RWPE2 (cell line): ENCODE measurements around the gene L3MBTL4.

Source experiments
- ATAC-seq: fragments of 200-7000 bp; cut with Tn5 transposase; 3 replicates; pipeline ENCODE4 v1.9.1; 2021; ENCODE audit warnings: low read depth
- DNase-seq: peaks from one replicate; pipeline ENCODE4 v3.0.0-alpha.2; 2020; ENCODE audit warnings: low spot score
- H3K27ac ChIP-seq: fragments of 450-650 bp; 2 replicates; pipeline ENCODE4 v1.5.1; 2017; ENCODE audit warnings: mild to moderate bottlenecking; ENCODE audit not compliant: poor library complexity, severe bottlenecking
- H3K27me3 ChIP-seq: fragments of 250-450 bp; sonication (Bioruptor Pico); 2 replicates; pipeline ENCODE4 v1.5.1; 2021; ENCODE audit warnings: mild to moderate bottlenecking, moderate library complexity; ENCODE audit not compliant: insufficient read depth, poor library complexity, severe bottlenecking
- H3K36me3 ChIP-seq: fragments of 250-450 bp; sonication (Bioruptor Pico); 2 replicates; pipeline ENCODE4 v1.5.1; 2020; ENCODE audit warnings: low read depth, mild to moderate bottlenecking, moderate library complexity
- H3K4me1 ChIP-seq: fragments of 250-450 bp; sonication (Bioruptor Pico); 2 replicates; pipeline ENCODE4 v1.5.1; 2021; ENCODE audit warnings: mild to moderate bottlenecking, moderate library complexity; ENCODE audit not compliant: insufficient read depth, poor library complexity, severe bottlenecking
- H3K4me3 ChIP-seq: fragments of 250-450 bp; sonication (Bioruptor Pico); 2 replicates; pipeline ENCODE4 v1.5.1; 2021; ENCODE audit warnings: mild to moderate bottlenecking, moderate library complexity; ENCODE audit not compliant: severe bottlenecking
- H3K9me3 ChIP-seq: fragments of 250-450 bp; sonication (Bioruptor Pico); 2 replicates; pipeline ENCODE4 v1.5.1; 2021; ENCODE audit warnings: mild to moderate bottlenecking, moderate library complexity; ENCODE audit not compliant: severe bottlenecking
- CTCF ChIP-seq: fragments of 450-650 bp; IDR thresholded peaks from one replicate; pipeline ENCODE4 v1.5.1; 2017; ENCODE audit warnings: mild to moderate bottlenecking, moderate library complexity; ENCODE audit not compliant: poor library complexity, severe bottlenecking

L3MBTL4 gene

GRCh38 chr18:6004683-6005082 is 410.0 kb downstream of the L3MBTL4 start:
- Histone ChIP-seq H3K9me3 (no peaks in the 10 kb centered on the region), H3K27me3 (no peaks in the 10 kb centered on the region), H3K4me3 (no peak overlapping the region), H3K36me3 (no peaks in the 10 kb centered on the region), H3K4me1 (no peaks in the 10 kb centered on the region), H3K27ac (no peak overlapping the region)
- no peak for TF ChIP-seq CTCF
- DNase-seq, result no peak
- no peak for ATAC-seq

- no peak overlapping the region for H3K27ac ChIP-seq
- H3K36me3 ChIP-seq, result no peaks in the 10 kb centered on the region
- no peaks in the 10 kb centered on the region for H3K4me1 ChIP-seq
- DNase-seq (no peak), ATAC-seq (no peak)
- no peak for TF ChIP-seq CTCF
- H3K4me3 ChIP-seq, result no peak overlapping the region
- H3K9me3 ChIP-seq, result no peaks in the 10 kb centered on the region
- no peaks in the 10 kb centered on the region for H3K27me3 ChIP-seq
Observed at GRCh38 chr18:6004119-6004518, 410.6 kb downstream of the L3MBTL4 start.

GRCh38 chr18:6001867-6002266 is 412.8 kb downstream of the L3MBTL4 start:
- H3K27ac ChIP-seq, result no peak overlapping the region
- no peaks in the 10 kb centered on the region for H3K36me3 ChIP-seq
- TF ChIP-seq CTCF, result no peak
- no peak for DNase-seq
- no peak overlapping the region for H3K4me3 ChIP-seq
- H3K4me1 ChIP-seq, result no peaks in the 10 kb centered on the region
- no peak for ATAC-seq
- no peaks in the 10 kb centered on the region for H3K9me3 ChIP-seq
- H3K27me3 ChIP-seq, result no peaks in the 10 kb centered on the region

DNA sequence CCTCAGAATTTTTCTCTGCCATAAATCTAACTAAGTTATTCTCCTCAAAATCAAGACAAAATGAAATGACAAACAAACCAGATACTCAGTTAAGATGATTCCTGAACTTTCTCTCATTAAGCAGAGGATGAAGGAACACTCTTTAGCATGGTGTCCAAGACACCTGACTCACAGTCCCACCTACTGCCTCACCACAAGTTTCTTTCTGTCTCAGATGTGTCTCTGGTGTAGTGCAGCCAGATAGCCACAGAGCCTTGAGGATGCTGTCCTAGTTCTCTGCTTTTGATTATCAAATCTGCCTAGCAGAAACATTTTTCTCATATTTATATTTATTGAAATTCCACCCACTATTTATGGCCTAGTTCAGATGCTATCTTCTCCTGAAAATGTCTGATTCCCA is 415.8 kb downstream of the L3MBTL4 start:
- Histone ChIP-seq H3K36me3 (no peaks in the 10 kb centered on the region), H3K27me3 (no peaks in the 10 kb centered on the region), H3K27ac (no peak overlapping the region), H3K4me1 (no peaks in the 10 kb centered on the region), H3K4me3 (no peak overlapping the region), H3K9me3 (no peaks in the 10 kb centered on the region)
- no peak for DNase-seq
- TF ChIP-seq CTCF, result no peak
- ATAC-seq, result no peak

- Histone ChIP-seq H3K27ac (no peak overlapping the region), H3K9me3 (no peaks in the 10 kb centered on the region), H3K4me3 (no peak overlapping the region), H3K27me3 (no peaks in the 10 kb centered on the region), H3K36me3 (no peaks in the 10 kb centered on the region), H3K4me1 (no peaks in the 10 kb centered on the region)
- ATAC-seq (no peak), DNase-seq (no peak)
- no peak for TF ChIP-seq CTCF
Observed at GRCh38 chr18:5998166-5998881, 416.4 kb downstream of the L3MBTL4 start.
